ENCODE data around the gene CCDC159. TPM values are rescaled to one million over a fixed set of nuclear protein-coding genes. Genes with fewer than 3 reads are reported as not detected.
"Not testable (repeated sequence)": the region's sequence is repeated elsewhere in the genome, so short reads cannot be mapped to it uniquely, and the experiment has no call there.

CCDC159 gene, protein sequence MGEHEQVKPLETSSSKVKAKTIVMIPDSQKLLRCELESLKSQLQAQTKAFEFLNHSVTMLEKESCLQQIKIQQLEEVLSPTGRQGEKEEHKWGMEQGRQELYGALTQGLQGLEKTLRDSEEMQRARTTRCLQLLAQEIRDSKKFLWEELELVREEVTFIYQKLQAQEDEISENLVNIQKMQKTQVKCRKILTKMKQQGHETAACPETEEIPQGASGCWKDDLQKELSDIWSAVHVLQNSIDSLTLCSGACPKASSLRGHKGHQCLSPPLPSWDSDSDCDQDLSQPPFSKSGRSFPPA
- 2.3 and 6.8 TPM in 2 replicates for total RNA-seq

DNA sequence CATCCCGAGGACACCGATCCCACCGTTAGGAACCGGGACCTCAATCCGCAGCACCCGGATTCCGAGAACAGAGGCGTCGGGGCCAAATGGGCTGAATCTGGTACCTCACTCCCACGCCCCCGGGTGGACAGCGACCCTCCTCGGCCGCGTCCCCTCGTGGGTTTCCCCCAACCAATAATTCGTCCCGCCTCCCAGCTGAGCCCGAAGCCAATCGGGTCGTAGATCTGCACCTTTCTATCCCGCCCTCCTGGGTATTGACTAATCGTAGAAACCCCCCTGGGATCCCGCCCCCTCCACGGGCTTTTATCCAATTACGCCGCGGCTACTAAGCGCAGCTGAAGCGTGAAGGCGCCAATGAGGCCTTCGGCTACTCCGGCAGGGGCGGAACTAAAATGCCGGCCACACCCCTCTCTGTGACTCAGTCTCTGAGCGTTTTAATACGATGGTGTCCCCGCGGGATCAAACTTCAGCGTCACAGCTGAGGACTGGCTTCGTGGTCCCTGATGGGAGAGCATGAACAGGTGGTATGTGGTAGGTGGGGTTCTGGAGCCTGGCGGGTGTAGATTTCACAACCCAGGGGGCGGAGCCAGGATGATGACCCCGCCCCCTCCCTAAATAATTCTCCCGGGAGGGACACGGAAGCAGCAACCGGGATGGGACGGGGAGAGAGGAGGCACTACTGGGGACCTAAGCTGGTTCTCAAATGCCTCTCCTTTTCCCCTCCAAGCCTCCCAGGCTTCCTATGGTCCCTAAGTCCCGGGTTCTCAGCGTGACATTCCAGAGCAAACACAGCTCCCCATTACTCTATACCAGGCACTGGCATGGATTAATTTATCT lies at the start of gene CCDC159, which contains the start of gene TMEM205:
CCDC159 (plus strand) TSS at position 416 of the 837 bp plus-strand sequence; CDS start at position 504, 88 bp downstream.
TMEM205 (minus strand) TSS at position 165 of the 837 bp plus-strand sequence. CDS start 649 bp downstream, outside the sequence.
- DNase-seq (ENCODE audit: low read depth) = peak; percentile 99

DNA sequence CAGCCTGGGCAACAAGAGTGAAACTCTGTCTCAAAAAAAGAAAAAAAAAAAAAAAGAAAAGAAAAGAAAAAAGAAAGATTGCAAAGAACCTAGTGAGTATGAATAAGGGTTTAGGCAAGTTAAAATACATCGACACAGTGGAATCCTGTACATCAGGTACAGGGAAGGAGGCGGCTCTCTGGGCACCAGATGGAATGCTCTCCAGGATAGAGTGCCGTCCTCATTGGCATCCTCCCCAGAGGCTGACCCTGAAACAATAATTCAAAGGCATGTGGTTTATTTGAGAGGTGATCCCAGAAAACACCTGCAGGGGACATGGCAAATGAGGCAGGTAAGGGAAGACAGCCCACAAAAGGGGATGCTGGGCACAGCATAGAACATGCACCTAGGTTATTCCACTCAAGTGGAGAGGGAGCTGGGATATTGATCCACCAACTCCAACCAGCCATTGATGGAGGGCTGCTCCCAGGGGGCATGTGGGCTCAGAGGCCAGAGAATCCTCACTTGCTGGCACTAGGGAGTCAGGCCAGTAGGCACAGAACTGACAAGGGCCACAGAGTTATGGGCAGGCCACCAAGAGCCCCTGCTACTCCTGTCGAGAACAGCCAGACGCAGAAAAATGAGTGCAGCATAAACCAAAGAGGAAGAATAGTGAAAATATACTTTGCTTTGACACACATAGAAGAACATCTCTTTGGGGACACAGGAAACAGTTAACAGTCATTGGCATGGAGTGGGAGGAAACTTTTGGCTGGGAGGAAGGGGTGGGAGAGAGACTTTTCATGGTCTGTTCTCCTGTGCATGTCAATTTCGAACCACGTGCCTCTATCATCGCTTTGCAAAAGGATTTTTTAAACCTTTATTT lies 46.1 kb upstream of the CCDC159 start:
- no peak for DNase-seq (ENCODE audit: low read depth)

GRCh38 chr19:11300811-11301120 lies 45.6 kb upstream of the CCDC159 start:
- DNase-seq (ENCODE audit: low read depth) = no peak

DNA sequence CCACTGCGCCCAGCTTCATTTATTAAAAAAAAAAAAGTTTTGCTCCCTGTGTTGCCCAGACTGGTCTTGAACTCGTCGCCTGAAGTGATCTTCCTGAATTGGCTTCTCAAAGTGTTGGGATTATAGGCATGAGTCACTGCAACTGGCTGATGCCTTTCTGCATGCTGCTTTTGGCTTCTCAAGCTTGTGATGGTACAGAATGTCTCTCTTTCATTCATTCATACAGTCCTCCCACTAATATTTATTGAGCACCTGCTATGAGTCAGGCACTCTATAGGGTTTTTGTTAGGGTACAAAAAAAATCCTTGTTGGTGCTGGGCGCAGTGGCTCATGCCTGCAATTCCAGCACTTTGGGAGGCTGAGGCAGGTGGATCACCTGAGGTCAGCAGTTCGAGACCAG lies 41.4 kb upstream of the CCDC159 start:
- no peak for DNase-seq (ENCODE audit: low read depth)

DNA sequence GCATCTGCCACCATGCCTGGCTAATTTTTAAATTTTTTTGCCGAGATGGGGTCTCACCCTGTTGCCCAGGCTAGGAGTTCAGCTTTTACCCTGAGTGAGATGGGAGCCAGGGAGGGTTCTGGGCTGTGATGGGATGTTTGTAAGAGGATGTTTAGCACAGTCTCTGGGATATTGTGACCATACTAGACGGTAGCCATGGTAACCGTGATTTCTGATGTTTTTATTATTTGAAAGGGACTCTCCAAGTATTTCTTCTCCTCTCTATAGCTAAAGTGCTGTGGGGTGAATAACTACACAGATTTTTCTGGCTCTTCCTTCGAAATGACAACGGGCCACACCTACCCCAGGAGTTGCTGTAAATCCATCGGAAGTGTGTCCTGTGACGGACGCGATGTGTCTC lies 40.0 kb upstream of the CCDC159 start:
- DNase-seq (ENCODE audit: low read depth) = no peak

DNA sequence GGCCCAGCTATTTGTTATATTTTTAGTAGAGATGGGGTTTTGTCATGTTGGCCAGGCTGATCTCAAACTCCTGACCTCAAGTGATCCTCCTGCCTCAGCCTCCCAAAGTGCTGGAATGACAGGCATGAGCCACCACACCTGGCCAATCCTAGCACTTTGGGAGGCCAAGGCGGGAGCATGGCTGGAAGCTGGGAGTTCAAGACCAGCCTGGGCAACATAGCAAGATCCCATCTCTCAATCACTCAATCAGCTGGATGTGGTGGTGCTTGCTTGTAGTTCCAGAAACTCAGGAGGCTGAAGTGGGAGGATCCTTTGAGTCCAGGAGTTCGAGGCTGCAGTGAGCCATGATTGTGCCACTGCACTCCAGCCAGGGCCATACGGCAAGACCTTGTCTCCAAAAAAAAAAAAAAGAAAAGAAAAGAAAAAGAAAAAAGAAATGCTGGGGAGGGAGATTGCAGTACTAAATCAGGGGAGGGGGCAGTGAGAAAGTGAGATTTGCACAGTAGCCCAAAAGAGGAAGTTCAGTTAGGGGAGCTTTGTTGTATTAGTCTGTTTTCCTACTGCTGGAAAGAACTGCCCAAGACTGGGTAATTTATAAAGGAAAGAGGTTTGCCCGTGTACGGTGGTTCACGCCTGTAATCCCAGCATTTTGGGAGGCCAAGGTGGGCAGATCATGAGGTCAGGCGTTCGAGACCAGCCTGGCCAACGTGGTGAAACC lies 25.9 kb upstream of the CCDC159 start:
- not testable (repeated sequence) for DNase-seq (ENCODE audit: low read depth)

DNA sequence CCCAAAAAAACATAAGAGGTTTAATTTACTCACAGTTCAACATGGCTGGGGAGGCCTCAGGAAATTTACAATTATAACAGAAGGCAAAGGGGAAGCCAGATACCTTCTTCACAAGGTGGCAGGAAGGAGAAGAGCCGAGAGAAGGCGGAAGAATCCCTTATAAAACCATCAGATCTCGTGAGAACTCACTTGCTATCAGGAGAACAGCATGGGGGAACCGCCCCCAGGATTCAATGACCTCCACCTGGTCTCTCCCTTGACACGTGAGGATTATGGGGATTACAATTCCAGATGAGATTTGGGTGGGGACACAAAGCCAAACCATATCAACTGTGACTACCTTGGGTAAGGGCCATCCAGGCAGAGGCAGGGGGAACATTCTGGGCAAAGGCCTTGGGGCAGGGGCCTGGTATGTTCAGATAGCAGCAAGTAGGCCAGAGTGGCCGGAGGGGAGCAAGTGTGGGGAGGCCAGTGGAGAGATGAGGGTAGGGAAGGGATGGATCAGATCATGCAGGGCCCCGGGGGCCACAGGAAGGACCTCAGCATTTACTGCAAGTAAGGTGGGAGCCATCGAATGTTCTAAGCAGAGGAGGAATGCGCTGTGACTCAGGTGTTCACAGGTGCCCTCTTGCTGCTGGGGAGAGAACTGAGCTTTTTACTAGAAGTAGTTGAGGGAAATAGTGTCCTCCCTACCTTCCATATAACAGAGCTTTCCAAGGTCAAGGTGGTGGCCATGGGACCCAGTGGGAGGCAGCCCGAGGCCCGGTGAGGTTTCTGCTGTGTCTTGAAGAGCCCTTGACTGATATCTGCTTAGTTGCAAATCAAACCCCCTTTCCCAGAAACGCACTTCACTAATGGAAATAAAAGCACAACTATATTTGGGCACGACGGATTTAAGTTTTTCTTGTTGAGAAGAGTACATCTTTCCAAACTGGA lies 24.9 kb upstream of the CCDC159 start:
- no peak for DNase-seq (ENCODE audit: low read depth)

DNA sequence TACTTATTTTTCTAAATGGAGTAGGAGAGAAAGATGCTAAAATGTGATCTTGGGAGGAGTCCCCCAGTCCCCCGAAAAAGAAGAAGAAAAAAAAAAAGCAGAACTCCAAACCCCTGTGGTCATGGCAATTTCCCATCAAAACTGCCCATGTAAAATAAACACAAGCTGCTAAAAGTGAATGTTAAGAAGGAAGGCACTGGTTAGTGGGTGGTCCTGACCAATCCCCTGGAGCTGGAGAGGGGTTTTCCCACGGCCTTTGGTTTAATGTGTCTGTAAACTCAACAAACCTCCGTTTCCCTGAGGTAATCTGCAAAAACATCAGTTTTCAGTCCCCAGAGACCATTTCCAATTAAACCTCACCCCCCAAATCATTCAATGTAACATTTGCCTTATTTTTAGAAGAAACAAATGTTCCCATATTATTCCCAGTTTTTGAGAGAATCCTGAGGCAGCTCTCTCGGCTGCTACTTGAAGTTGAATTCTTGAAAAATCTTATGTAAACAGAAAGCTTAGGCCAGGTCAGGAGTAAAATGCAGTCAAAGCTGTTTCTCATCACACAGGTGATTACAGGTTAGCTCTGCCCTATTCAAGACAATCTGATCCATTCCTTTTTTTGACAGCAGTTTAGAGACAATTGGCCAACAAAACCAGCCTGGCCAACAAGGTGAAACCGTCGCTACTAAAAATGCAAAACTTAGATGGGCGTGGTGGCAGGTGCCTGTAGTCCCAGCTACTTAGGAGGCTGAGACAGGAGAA lies 23.9 kb upstream of the CCDC159 start:
- DNase-seq (ENCODE audit: low read depth) = peak; percentile 33

DNA sequence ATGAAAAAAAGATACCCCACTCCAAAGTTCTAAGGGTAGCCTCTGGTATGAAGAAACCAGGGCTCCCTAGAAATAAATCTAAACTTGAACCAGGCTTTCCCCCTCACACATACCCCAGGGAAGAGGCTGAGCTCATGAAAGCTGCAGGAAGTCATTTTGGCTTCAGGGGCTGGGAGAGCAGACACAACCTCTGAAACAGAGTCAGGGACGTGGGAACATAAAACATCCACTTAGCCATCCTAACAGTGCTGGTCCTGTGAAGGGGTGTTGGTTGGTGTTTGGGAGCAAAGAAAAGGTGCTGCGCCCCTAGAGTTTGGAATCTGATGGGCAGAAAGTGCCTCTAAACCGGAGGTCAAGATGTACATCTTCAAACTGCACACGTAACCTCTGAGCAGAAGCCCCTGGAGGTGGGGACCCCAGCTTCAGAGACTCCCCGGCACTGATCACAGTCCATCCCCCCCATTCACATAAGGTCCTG lies 22.7 kb upstream of the CCDC159 start:
- no peak for DNase-seq (ENCODE audit: low read depth)

DNA sequence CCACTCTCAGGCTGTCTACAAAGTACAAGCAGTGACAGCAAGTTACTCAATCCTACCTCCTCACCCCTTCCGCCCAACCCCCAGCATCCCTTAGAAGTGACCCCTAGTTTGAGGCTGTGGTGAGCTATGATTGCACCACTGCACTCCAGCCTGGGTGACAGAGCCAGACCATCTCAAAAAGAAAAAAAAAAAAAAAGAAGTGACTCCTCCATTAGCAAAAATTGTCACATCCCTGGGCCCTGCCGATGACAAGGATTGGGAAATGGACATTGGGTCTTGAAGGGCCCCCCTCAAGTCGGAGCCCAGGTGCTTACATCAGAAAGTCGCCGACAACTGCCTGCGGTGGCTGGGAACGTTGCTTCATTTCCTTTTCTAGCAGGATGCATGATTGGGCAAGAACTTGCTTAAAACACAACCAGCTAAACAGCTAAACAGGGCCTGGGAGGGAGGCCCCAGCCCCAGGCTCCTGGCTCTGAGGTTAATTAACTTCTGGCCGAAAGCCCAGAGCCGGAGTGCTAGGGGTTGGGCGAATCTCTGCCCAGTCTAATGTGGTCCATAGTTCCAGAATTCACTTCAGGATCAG lies 22.1 kb upstream of the CCDC159 start:
- peak; percentile 98 for DNase-seq (ENCODE audit: low read depth)

- DNase-seq (ENCODE audit: low read depth) = no peak
These were observed 21.4 kb upstream of the CCDC159 start for GRCh38 chr19:11324748-11325389.

GRCh38 chr19:11325544-11325943 lies 20.8 kb upstream of the CCDC159 start:
- no peak for DNase-seq (ENCODE audit: low read depth)

DNA sequence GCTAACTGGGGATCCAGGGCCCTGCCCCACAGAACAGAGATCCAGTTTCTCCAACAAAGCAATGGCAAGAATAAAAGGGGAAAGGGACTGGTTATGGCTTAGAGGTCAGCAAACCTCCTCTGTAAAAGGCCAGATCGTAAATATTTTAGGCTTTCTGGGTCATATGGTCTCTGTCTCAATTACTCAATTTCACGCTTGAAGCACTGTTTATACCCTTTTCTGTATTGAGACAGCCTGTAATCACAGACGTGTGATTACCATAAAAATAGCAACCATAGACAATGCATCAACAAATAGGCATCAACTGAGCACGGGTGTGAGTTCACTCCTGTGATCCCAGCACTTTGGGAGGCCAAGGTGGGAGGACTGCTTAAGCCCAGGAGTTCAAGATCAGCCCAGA lies 16.2 kb upstream of the CCDC159 start:
- no peak for DNase-seq (ENCODE audit: low read depth)

DNA sequence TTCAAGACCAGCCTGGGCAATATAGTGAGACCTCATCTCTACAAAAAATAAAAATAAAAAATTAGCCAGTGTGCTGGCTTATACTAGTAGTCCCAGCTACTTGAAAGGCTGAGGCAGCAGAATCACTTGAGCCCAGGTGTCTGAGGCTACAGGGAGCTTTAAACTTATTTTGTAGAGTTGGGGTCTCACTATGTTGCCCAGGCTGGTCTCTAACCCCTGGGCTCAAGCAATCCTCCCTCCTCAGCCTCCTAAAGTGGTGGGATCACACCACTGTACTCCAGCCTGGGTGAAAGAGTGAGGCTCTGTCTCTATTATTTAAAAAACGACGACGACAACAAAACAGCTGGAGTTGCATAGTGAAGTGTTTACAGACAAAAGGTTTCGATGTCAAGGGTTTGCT lies 14.8 kb upstream of the CCDC159 start:
- no peak for DNase-seq (ENCODE audit: low read depth)

- DNase-seq (ENCODE audit: low read depth) = no peak
These were observed 13.5 kb upstream of the CCDC159 start for GRCh38 chr19:11332822-11333221.

- DNase-seq (ENCODE audit: low read depth) = peak; percentile 62
These were observed 12.5 kb upstream of the CCDC159 start for GRCh38 chr19:11333838-11334237.

DNA sequence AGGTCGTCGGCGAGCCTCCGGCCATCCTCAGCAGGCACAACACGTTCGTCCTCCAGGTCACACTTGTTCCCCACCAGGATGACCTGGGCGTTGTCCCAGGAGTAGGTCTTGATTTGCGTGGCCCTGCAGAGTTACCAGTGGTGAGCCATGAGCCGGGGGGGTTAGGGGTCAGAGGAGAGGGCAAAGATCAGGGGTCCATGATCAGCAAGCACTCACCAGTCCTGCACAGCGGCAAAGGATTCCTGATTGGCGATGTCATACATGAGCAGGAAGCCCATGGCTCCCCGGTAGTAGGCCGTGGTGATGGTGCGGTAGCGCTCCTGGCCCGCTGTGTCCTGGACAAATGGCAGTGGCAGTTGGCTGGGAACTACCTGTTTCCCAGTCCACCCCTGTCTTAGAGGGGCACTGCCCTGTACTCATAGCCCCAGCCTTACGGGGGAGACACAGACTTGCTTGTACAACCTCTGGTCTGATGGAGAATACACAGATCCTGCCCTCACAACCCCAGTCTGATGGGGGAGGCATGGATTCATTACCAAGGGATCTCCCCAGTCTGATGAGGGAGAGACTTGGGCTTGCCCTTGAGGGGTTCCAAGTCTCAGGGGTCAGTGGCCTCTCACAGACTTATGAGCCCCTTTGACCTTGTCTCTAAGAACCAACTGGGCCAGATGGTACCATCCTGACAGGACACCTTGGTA lies 10.7 kb upstream of the CCDC159 start:
- DNase-seq (ENCODE audit: low read depth) = no peak

GRCh38 chr19:11337080-11337479 lies 9.2 kb upstream of the CCDC159 start:
- no peak for DNase-seq (ENCODE audit: low read depth)

Measured in renal cortical epithelial cell (primary cell).